Pancreas (tissue), 10 donors: ENCODE results near the gene GTSE1. TPM values are rescaled to one million over a fixed set of nuclear protein-coding genes. Genes with fewer than 3 reads are reported as not detected.

ENCODE experiments used
- ATAC-seq, 4 donors: fragments of 200-7000 bp; cut with Tn5 transposase; one replicate each; pipeline versions ENCODE4 v1.8.0 to v1.9.1; 2020; ENCODE audit warnings: mild to moderate bottlenecking in 4 of 4, moderate library complexity in 4 of 4
- DNase-seq, 6 donors: peaks; one replicate each; pipeline ENCODE4 v3.0.0-alpha.2; 2020
- FAIRE-seq: peaks from 2 replicates; lab custom pipeline; 2012; peaks lifted over from hg19 to GRCh38; lab: Jason Lieb, UNC
- H3K27ac ChIP-seq, 4 donors: fragments of 200-600 bp; sonication (generic); 1 replicate in 3 of 4; 2 replicates in 1 of 4; pipeline versions ENCODE4 v1.5.0 to v1.8.0; 2020
- H3K27me3 ChIP-seq, 4 donors: fragments of 200-600 bp; one replicate each; pipeline ENCODE4 v1.8.0; 2021
- H3K36me3 ChIP-seq, 3 donors: fragments of 200-600 bp; sonication (generic) in 1 of 3; one replicate each; pipeline versions ENCODE4 v1.5.0 to v1.8.0; 2020 to 2021
- H3K4me1 ChIP-seq, 3 donors: fragments of 200-600 bp; one replicate each; pipeline ENCODE4 v1.8.0; 2021
- H3K4me3 ChIP-seq, 4 donors: fragments of 200-600 bp; sonication (generic) in 2 of 4; one replicate each; pipeline versions ENCODE4 v1.5.0 to v1.8.0; 2020 to 2021
- H3K9me3 ChIP-seq, 4 donors: fragments of 200-600 bp; one replicate each; pipeline ENCODE4 v1.8.0; 2021
- WGBS, 2 donors: extraction: QIAGEN DNeasy Blood & Tissue Kit; methylation state at CpG; one replicate each; pipeline ENCODE4 v1.1.7; 2013; 5-methylcytosine and 5-hydroxymethylcytosine counted together
- intact Hi-C, 3 donors: fragments of 100-400 bp; cut with DNase I; formaldehyde crosslinking; loops; one replicate each; pipeline versions ENCODE4 v1.11.1 to v1.14.2; 2022
- polyA plus RNA-seq, 2 donors: library from polyadenylated mRNA; stranded (reverse); fragments of 200-250 nt; gene quantifications; one replicate each; pipeline ENCODE4 v1.2.3, GENCODE V29; 2013
- total RNA-seq, 6 donors: library from RNA; stranded (reverse); fragmentation: NEBNext Ultra II Directional in 4 of 6; extraction: Animal tissue kit (Norgen Biotek cat#: 25700) in 4 of 6; gene quantifications; one replicate each; pipeline versions ENCODE4 v1.2.1 to v1.2.4, GENCODE V29; 2021 to 2023
- TF ChIP-seq, protein P1 (sequence below), 4 donors: fragments of 200-600 bp; sonication (generic) in 3 of 4; IDR thresholded peaks; one replicate each; pipeline versions ENCODE4 v1.5.0 to v1.8.0; 2021; ENCODE audit warnings: antibody characterized with exemption in 4 of 4
- donor health status: healthy with polysubstance abuse.
- donor health status: DM: no; HTN: no; CAD: no; lungs with moderate emphysema.
- donor health status: DM: no; HTN: no; CAD: no.
- donor health status: control.
- donor health status: control.
- donor health status: Bipolar disorder and iron deficiency.
- donor health status: DM: yes; HTN: yes; CAD: no.
- donor health status: DM: no; HTN: no; CAD: no.
- donor health status: DM: no; HTN: no; CAD: no.
- donor health status: DM: yes; HTN: yes; CAD: no.

Gene GTSE1
- total and polyA plus RNA-seq, 8 donors = 0.12 to 0.75 (median 0.23) TPM; not detected in 1

DNA sequence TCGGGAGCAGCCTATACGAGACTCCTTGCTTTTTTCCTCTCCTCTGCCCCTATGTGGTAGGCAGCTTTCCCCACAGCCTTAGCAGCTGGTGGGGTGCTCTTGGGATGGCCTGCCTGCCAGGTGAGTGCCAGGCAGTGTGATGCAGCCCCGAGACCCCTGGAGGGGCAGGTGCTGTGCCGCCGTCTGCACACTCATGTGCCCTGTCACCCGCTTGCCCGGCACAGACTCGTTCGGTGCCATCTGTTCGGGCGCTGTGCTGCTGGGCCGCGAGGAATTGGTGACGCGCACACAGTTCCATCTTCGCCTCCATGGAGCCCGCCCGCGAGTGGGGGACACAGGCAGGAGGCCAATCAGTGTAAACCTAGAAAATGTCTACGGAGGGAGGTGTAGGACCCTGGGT, 54.0 kb downstream of the GTSE1 start:
- no peaks in the 10 kb centered on the region for H3K27me3 ChIP-seq
- TF ChIP-seq, protein P1, sequence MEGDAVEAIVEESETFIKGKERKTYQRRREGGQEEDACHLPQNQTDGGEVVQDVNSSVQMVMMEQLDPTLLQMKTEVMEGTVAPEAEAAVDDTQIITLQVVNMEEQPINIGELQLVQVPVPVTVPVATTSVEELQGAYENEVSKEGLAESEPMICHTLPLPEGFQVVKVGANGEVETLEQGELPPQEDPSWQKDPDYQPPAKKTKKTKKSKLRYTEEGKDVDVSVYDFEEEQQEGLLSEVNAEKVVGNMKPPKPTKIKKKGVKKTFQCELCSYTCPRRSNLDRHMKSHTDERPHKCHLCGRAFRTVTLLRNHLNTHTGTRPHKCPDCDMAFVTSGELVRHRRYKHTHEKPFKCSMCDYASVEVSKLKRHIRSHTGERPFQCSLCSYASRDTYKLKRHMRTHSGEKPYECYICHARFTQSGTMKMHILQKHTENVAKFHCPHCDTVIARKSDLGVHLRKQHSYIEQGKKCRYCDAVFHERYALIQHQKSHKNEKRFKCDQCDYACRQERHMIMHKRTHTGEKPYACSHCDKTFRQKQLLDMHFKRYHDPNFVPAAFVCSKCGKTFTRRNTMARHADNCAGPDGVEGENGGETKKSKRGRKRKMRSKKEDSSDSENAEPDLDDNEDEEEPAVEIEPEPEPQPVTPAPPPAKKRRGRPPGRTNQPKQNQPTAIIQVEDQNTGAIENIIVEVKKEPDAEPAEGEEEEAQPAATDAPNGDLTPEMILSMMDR (IDR thresholded peaks at IDR 0.05) = no peak
- intact Hi-C loops = loop anchor here in 2 of 3 donors (5.0 to 10.0 kb wide), 2 partner anchors 42 to 194 kb away; no protein-coding TSS in a partner anchor
- peaks cover 0 to 32% (median 29%) of the 10 kb centered on the region in 3 donors for H3K36me3 ChIP-seq
- no peak overlapping the region for H3K4me3 ChIP-seq
- no peak for ATAC-seq
- H3K9me3 ChIP-seq = no peaks in the 10 kb centered on the region
- H3K27ac ChIP-seq = peak overlapping the region in 1 of 4 donors; percentile 73
- 92 to 94% methylated on average over 20 of the region's 20 CpGs for WGBS, 2 donors
- FAIRE-seq = no peak
- peak in 2 of 6 donors; percentile 43 to 68 for DNase-seq
- H3K4me1 ChIP-seq = peaks cover 24 to 44% (median 43%) of the 10 kb centered on the region in 3 donors

GRCh38 chr22:46351131-46351735, 54.6 kb downstream of the GTSE1 start:
- FAIRE-seq = no peak

GRCh38 chr22:46351767-46352166, 55.1 kb downstream of the GTSE1 start:
- Histone ChIP-seq H3K4me3 (no peak overlapping the region), H3K27me3 (no peaks in the 10 kb centered on the region), H3K4me1 (peaks cover 24 to 40% (median 34%) of the 10 kb centered on the region in 3 donors), H3K36me3 (peaks cover 0 to 35% (median 32%) of the 10 kb centered on the region in 3 donors), H3K27ac (peak overlapping the region in 1 of 4 donors; percentile 57), H3K9me3 (no peaks in the 10 kb centered on the region)
- FAIRE-seq (no peak), ATAC-seq (no peak), DNase-seq (peak in 2 of 6 donors; percentile 48 to 56)
- WGBS, 2 donors = 87 to 95% methylated on average over 23 of the region's 23 CpGs
- TF ChIP-seq, protein P1 (IDR thresholded peaks at IDR 0.05) = no peak
- intact Hi-C loops = loop anchor here in 2 of 3 donors (5.0 to 10.0 kb wide), 2 partner anchors 41 to 193 kb away; no protein-coding TSS in a partner anchor

More at GRCh38 chr22:46351131-46351735, 54.6 kb downstream of the GTSE1 start:
- Histone ChIP-seq H3K4me1 (peaks cover 24 to 44% (median 39%) of the 10 kb centered on the region in 3 donors), H3K36me3 (peaks cover 0 to 32% (median 31%) of the 10 kb centered on the region in 3 donors), H3K27me3 (no peaks in the 10 kb centered on the region), H3K4me3 (no peak overlapping the region), H3K27ac (no peak overlapping the region), H3K9me3 (no peaks in the 10 kb centered on the region)
- DNase-seq (peak in 1 of 6 donors; percentile 60), ATAC-seq (no peak)
- TF ChIP-seq, protein P1 (IDR thresholded peaks at IDR 0.05) = no peak
- 86 to 90% methylated on average over 28 of the region's 28 CpGs for WGBS, 2 donors
- intact Hi-C loops = loop anchor here in 2 of 3 donors (5.0 to 10.0 kb wide), 2 partner anchors 41 to 194 kb away; no protein-coding TSS in a partner anchor

DNA sequence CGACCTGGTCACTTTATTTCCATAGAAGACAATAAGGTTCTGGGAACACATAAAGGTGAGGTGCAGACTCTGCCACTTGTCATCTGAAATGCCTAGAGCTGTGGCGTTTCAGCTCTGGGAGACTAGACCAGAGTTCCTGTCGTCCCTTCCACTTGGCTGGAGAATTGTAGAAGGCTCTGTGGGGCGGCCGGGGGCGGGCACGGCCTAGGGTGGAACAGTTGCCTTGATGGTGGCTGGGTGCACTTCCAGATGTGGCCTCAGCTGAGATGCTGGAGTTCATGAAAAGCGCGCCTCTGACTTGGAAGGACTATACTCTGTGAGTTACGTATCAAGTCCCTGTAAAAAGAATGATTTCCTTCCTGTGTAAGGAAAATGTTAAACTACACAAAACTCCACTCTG, 55.6 kb downstream of the GTSE1 start:
- ATAC-seq (no peak), FAIRE-seq (no peak), DNase-seq (peak in 2 of 6 donors; percentile 32 to 44)
- H3K27me3 ChIP-seq = no peaks in the 10 kb centered on the region
- WGBS, 2 donors = 78 to 81% methylated on average over 10 of the region's 10 CpGs
- no peak overlapping the region for H3K4me3 ChIP-seq
- TF ChIP-seq, protein P1 (IDR thresholded peaks at IDR 0.05) = no peak
- peak overlapping the region in 2 of 4 donors; percentile 22 to 57 for H3K27ac ChIP-seq
- intact Hi-C loops = loop anchor here in 2 of 3 donors (5.0 to 10.0 kb wide), 2 partner anchors 40 to 193 kb away; no protein-coding TSS in a partner anchor
- H3K4me1 ChIP-seq = peaks cover 23 to 36% (median 29%) of the 10 kb centered on the region in 3 donors
- no peaks in the 10 kb centered on the region for H3K9me3 ChIP-seq
- H3K36me3 ChIP-seq = peaks cover 0 to 35% (median 32%) of the 10 kb centered on the region in 3 donors
